AG04450 (cell line): ENCODE measurements around the gene FDXR. TPM values are rescaled to one million over a fixed set of nuclear protein-coding genes. Genes with fewer than 3 reads are reported as not detected.

Experiments used
- CTCF ChIA-PET: fragments of 300-600, 350-600 bp; formaldehyde crosslinking; extraction: SDS; loops from one replicate; lab custom pipeline; 2022; ENCODE audit warnings: antibody characterized with exemption, inconsistent platforms; lab: Charles Lee
- POLR2A ChIA-PET: fragments of 350-600 bp; formaldehyde crosslinking; extraction: SDS; loops from one replicate; lab custom pipeline; 2021; ENCODE audit warnings: antibody characterized with exemption, inconsistent platforms; lab: Yijun Ruan, JAX
- DNase-seq: peaks from one replicate; pipeline ENCODE4 v3.0.0-alpha.2; 2011; ENCODE audit warnings: low read depth, low spot score
- H3K27ac ChIP-seq: one replicate; pipeline ENCODE4 v1.5.1; 2012; ENCODE audit warnings: low read depth, low read length, control low read depth
- H3K27me3 ChIP-seq: one replicate; pipeline ENCODE4 v1.6.0; 2012; ENCODE audit warnings: low read length; ENCODE audit not compliant: control insufficient read depth, insufficient read depth
- H3K4me3 ChIP-seq: 2 replicates; pipeline ENCODE4 v1.5.1; 2011; ENCODE audit warnings: mild to moderate bottlenecking, low read depth, low read length, control low read depth
- H3K9me3 ChIP-seq: 2 replicates; pipeline ENCODE4 v1.5.1; 2012; ENCODE audit warnings: low read length; ENCODE audit not compliant: control insufficient read depth, insufficient read depth
- polyA plus RNA-seq: library from polyadenylated mRNA; depleted of rRNA; stranded (reverse); fragments of >200 nt; gene quantifications from 2 replicates; pipeline ENCODE4 v1.2.3, GENCODE V29; 2011; rRNA removed
- TF ChIP-seq, protein P1 (sequence below): IDR thresholded peaks from 2 replicates; pipeline ENCODE4 v1.5.1; 2011; ENCODE audit warnings: low read depth, low read length, control low read depth, inconsistent platforms

The FDXR gene
- polyA plus RNA-seq, 1 experiment: 23.0 TPM

- H3K27ac ChIP-seq: no peak overlapping the region
- ChIA-PET POLR2A (no interaction called here), CTCF (no interaction called here)
- no peaks in the 10 kb centered on the region for H3K27me3 ChIP-seq
- no peaks in the 10 kb centered on the region; the same call in 1 of the 2 replicates for H3K9me3 ChIP-seq
- TF ChIP-seq, protein P1, sequence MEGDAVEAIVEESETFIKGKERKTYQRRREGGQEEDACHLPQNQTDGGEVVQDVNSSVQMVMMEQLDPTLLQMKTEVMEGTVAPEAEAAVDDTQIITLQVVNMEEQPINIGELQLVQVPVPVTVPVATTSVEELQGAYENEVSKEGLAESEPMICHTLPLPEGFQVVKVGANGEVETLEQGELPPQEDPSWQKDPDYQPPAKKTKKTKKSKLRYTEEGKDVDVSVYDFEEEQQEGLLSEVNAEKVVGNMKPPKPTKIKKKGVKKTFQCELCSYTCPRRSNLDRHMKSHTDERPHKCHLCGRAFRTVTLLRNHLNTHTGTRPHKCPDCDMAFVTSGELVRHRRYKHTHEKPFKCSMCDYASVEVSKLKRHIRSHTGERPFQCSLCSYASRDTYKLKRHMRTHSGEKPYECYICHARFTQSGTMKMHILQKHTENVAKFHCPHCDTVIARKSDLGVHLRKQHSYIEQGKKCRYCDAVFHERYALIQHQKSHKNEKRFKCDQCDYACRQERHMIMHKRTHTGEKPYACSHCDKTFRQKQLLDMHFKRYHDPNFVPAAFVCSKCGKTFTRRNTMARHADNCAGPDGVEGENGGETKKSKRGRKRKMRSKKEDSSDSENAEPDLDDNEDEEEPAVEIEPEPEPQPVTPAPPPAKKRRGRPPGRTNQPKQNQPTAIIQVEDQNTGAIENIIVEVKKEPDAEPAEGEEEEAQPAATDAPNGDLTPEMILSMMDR: no peak
- no peak for DNase-seq
- H3K4me3 ChIP-seq: no peak overlapping the region
Measured at GRCh38 chr17:74814453-74814852, 58.3 kb downstream of the FDXR start.

Other genes starting within 250 kb of the FDXR start
- gene CD300E, start 249.3 kb downstream of the FDXR start, polyA plus RNA-seq: not detected in 2 replicates
- gene CD300LF, start 160.1 kb downstream of the FDXR start, polyA plus RNA-seq: not detected in 2 replicates
- 0.16 and 0.21 TPM in 2 replicates for gene RAB37, start 135.7 kb downstream of the FDXR start, polyA plus RNA-seq
- 10.4 and 10.5 TPM in 2 replicates for gene NHERF1, start 124.4 kb downstream of the FDXR start, polyA plus RNA-seq
- 33.6 and 37.3 TPM in 2 replicates for gene NAT9, start 96.6 kb downstream of the FDXR start, polyA plus RNA-seq
- 0.01 TPM in 1 of 2 replicates, not detected in the other for gene GRIN2C, start 13.1 kb downstream of the FDXR start, polyA plus RNA-seq
- not detected in 2 replicates for gene FADS6, start 20.6 kb upstream of the FDXR start, polyA plus RNA-seq
- gene USH1G, start 50.3 kb upstream of the FDXR start, polyA plus RNA-seq: not detected in 2 replicates
- not detected in 2 replicates for gene OTOP2, start 51.3 kb upstream of the FDXR start, polyA plus RNA-seq
- gene OTOP3, start 62.9 kb upstream of the FDXR start, polyA plus RNA-seq: not detected in 2 replicates
- gene HID1, start 99.8 kb upstream of the FDXR start, polyA plus RNA-seq: 1.4 and 1.8 TPM in 2 replicates
- gene CDR2L, start 114.6 kb upstream of the FDXR start, polyA plus RNA-seq: 8.4 and 11.4 TPM in 2 replicates
- 48.5 and 53.7 TPM in 2 replicates for gene MRPL58, start 139.7 kb upstream of the FDXR start, polyA plus RNA-seq
- gene ATP5PD, start 174.0 kb upstream of the FDXR start, polyA plus RNA-seq: 281 and 292 TPM in 2 replicates
- gene KCTD2, start 174.2 kb upstream of the FDXR start, polyA plus RNA-seq: 29.8 and 36.0 TPM in 2 replicates
- gene SLC16A5, start 215.0 kb upstream of the FDXR start, polyA plus RNA-seq: 2.9 and 3.6 TPM in 2 replicates
- 5.6 and 6.5 TPM in 2 replicates for gene ARMC7, start 237.0 kb upstream of the FDXR start, polyA plus RNA-seq